Tibial artery (tissue), 4 donors: ENCODE measurements around the gene CHGA.

Experiments used
- DNase-seq, 2 donors: peaks; one replicate each; pipeline ENCODE4 v3.0.0-alpha.2; 2019
- H3K27ac ChIP-seq, 2 donors: fragments of 200-600 bp; sonication (generic) in 1 of 2; 1 replicate in 1 of 2; 2 replicates in 1 of 2; pipeline ENCODE4 v1.5.1; 2018 to 2019; ENCODE audit warnings: mild to moderate bottlenecking in 1 of 2
- H3K27me3 ChIP-seq, 2 donors: fragments of 200-600 bp; sonication (generic) in 1 of 2; one replicate each; pipeline versions ENCODE4 v1.5.1 to v1.6.0; 2016 to 2019
- H3K36me3 ChIP-seq, 3 donors: fragments of 200-600 bp; sonication (generic) in 2 of 3; one replicate each; pipeline ENCODE4 v1.5.1; 2016 to 2019; ENCODE audit warnings: mild to moderate bottlenecking in 2 of 3
- H3K4me1 ChIP-seq, 4 donors: fragments of 200-600 bp; sonication (generic) in 2 of 4; 1 replicate in 3 of 4; 2 replicates in 1 of 4; pipeline ENCODE4 v1.5.1; 2016 to 2019
- H3K4me3 ChIP-seq, 2 donors: fragments of 200-600 bp; sonication (generic) in 1 of 2; 1 replicate in 1 of 2; 2 replicates in 1 of 2; pipeline ENCODE4 v1.5.1; 2018 to 2019; ENCODE audit warnings: mild to moderate bottlenecking in 2 of 2
- H3K9me3 ChIP-seq, 3 donors: fragments of 200-600 bp; sonication (generic) in 1 of 3; one replicate each; pipeline ENCODE4 v1.5.1; 2016 to 2019
- intact Hi-C: fragments of 100-400 bp; cut with DNase I; formaldehyde crosslinking; loops from one replicate; pipeline ENCODE4 v1.15.0; 2023; ENCODE audit warnings: low total_unique reads
- TF ChIP-seq, protein P1 (sequence below), 2 experiments: fragments of 200-600 bp in 1 of 2; fragments of 450-650 bp in 1 of 2; IDR thresholded peaks; one replicate each; pipeline ENCODE4 v1.5.1; 2017 to 2019; ENCODE audit warnings: antibody characterized with exemption in 2 of 2, mild to moderate bottlenecking in 1 of 2, moderate library complexity in 1 of 2

The CHGA gene

GRCh38 chr14:92928258-92928629 lies 5.3 kb downstream of the CHGA start:
- intact Hi-C loops, result no loop called here
- TF ChIP-seq, protein P1, sequence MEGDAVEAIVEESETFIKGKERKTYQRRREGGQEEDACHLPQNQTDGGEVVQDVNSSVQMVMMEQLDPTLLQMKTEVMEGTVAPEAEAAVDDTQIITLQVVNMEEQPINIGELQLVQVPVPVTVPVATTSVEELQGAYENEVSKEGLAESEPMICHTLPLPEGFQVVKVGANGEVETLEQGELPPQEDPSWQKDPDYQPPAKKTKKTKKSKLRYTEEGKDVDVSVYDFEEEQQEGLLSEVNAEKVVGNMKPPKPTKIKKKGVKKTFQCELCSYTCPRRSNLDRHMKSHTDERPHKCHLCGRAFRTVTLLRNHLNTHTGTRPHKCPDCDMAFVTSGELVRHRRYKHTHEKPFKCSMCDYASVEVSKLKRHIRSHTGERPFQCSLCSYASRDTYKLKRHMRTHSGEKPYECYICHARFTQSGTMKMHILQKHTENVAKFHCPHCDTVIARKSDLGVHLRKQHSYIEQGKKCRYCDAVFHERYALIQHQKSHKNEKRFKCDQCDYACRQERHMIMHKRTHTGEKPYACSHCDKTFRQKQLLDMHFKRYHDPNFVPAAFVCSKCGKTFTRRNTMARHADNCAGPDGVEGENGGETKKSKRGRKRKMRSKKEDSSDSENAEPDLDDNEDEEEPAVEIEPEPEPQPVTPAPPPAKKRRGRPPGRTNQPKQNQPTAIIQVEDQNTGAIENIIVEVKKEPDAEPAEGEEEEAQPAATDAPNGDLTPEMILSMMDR (IDR thresholded peaks at IDR 0.05), result no peak
- H3K9me3 ChIP-seq, result no peaks in the 10 kb centered on the region
- no peak overlapping the region for H3K4me3 ChIP-seq
- H3K27ac ChIP-seq, result no peak overlapping the region
- no peaks in the 10 kb centered on the region for H3K36me3 ChIP-seq
- DNase-seq, result no peak
- peaks cover 0 to 8% of the 10 kb centered on the region in 2 donors for H3K27me3 ChIP-seq
- peaks cover 0 to 2% (median 0%) of the 10 kb centered on the region in 4 donors for H3K4me1 ChIP-seq

DNA sequence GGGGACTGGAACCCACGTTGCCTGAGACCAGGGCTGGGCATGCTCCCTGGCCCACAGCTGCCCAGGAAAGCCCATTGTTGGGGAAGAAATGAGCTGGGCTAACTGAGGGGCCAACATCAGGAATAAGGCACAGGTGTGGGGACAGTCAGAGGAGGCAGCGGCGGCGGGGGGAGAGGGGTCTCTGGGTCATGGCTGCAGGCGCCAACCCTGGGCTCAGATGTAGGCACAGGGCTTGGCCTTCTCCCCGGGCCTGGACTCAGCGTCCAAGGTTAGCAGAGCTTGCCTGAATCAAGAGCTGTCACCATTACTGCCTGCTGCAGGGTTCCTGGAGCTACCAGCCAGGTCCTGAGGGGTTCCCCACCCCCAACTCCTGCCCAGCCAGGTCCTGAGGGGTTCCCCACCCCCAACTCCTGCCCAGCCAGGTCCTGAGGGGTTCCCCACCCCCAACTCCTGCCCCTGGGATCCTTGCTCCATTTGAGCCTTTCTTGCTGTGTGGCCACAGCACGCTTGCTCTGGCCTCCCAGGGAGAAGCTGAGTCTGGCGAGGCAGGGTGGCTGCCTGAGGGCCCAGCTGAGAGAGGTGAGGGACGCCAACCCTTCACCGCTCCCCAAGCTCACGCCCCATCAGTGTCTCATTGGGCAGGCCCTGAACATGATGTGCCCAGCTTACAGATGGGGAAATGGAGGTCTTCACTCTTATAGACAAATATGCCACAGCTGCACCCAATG lies 6.2 kb downstream of the CHGA start:
- TF ChIP-seq, protein P1 (IDR thresholded peaks at IDR 0.05), result no peak
- Histone ChIP-seq H3K4me3 (no peak overlapping the region), H3K36me3 (no peaks in the 10 kb centered on the region), H3K27ac (no peak overlapping the region), H3K9me3 (no peaks in the 10 kb centered on the region), H3K4me1 (no peaks in the 10 kb centered on the region), H3K27me3 (no peaks in the 10 kb centered on the region)
- intact Hi-C loops, result no loop called here
- DNase-seq, result no peak

GRCh38 chr14:92929689-92930608 lies 7.0 kb downstream of the CHGA start:
- DNase-seq, result no peak
- Histone ChIP-seq H3K9me3 (no peaks in the 10 kb centered on the region), H3K36me3 (no peaks in the 10 kb centered on the region), H3K4me1 (no peaks in the 10 kb centered on the region), H3K27me3 (no peaks in the 10 kb centered on the region), H3K27ac (no peak overlapping the region), H3K4me3 (no peak overlapping the region)
- TF ChIP-seq, protein P1 (IDR thresholded peaks at IDR 0.05), result no peak
- intact Hi-C loops, result no loop called here

GRCh38 chr14:92930737-92931602 lies 8.0 kb downstream of the CHGA start:
- H3K4me3 ChIP-seq, result no peak overlapping the region
- intact Hi-C loops, result no loop called here
- peaks cover 3 to 8% (median 6%) of the 10 kb centered on the region in 3 donors for H3K36me3 ChIP-seq
- H3K9me3 ChIP-seq, result no peaks in the 10 kb centered on the region
- H3K27me3 ChIP-seq, result no peaks in the 10 kb centered on the region
- no peak overlapping the region for H3K27ac ChIP-seq
- H3K4me1 ChIP-seq, result no peaks in the 10 kb centered on the region
- no peak for DNase-seq
- TF ChIP-seq, protein P1 (IDR thresholded peaks at IDR 0.05), result no peak

- Histone ChIP-seq H3K4me3 (no peak overlapping the region), H3K9me3 (no peaks in the 10 kb centered on the region), H3K36me3 (peaks cover 5 to 17% (median 15%) of the 10 kb centered on the region in 3 donors), H3K27me3 (no peaks in the 10 kb centered on the region), H3K27ac (no peak overlapping the region), H3K4me1 (no peaks in the 10 kb centered on the region)
- no peak for DNase-seq
- TF ChIP-seq, protein P1 (IDR thresholded peaks at IDR 0.05), result no peak
- intact Hi-C loops, result no loop called here
These were observed 8.9 kb downstream of the CHGA start for GRCh38 chr14:92931681-92932447.
